H1 (cell line): Measurements from ENCODE around the gene BLNK. TPM values are rescaled to one million over a fixed set of nuclear protein-coding genes. Genes with fewer than 3 reads are reported as not detected.

Source experiments
- CBX5 ChIP-seq: fragments of 300-800, 300-1000 bp; sonication (generic); IDR thresholded peaks from 2 replicates; pipeline ENCODE4 v1.7.1; 2016; ENCODE audit warnings: antibody characterized with exemption, low read length, low read depth
- E2F6 ChIP-seq: IDR thresholded peaks from 2 replicates; pipeline ENCODE4 v1.6.1; 2012; ENCODE audit warnings: inconsistent platforms
- FOSL1 ChIP-seq: IDR thresholded peaks from 2 replicates; pipeline ENCODE4 v1.6.1; 2011; ENCODE audit warnings: mild to moderate bottlenecking, low read depth, low read length, moderate library complexity; ENCODE audit not compliant: insufficient read depth
- HDAC6 ChIP-seq: IDR thresholded peaks from one replicate; pipeline ENCODE4 v1.7.1; 2012; ENCODE audit warnings: low read depth, mild to moderate bottlenecking, inconsistent platforms, low read length, moderate library complexity
- RXRA ChIP-seq: IDR thresholded peaks from 2 replicates; pipeline ENCODE4 v1.6.1; 2011; ENCODE audit warnings: low read depth, mild to moderate bottlenecking, low read length, moderate library complexity; ENCODE audit not compliant: insufficient read depth
- polyA plus RNA-seq, 7 experiments: library from polyadenylated mRNA; depleted of rRNA in 3 of 7; stranded (reverse) in 5 of 7; unstranded in 2 of 7; fragments of >200 nt in 5 of 7; fragments of 200-250 nt in 2 of 7; gene quantifications; 1 replicate in 5 of 7; 2 replicates in 1 of 7; 4 replicates in 1 of 7; pipeline versions ENCODE4 v1.2.1 to v1.2.3, GENCODE V29; 2011 to 2013; ENCODE audit warnings: missing spikeins in 2 of 7, mixed read lengths in 2 of 7
- total RNA-seq: library from RNA; stranded (reverse); fragmentation: NEBNext Ultra II Directional; extraction: Animal tissue kit (Norgen Biotek cat#: 25700); gene quantifications from 2 replicates; pipeline ENCODE4 v1.2.1, GENCODE V29; 2021

The BLNK gene
- total and polyA plus RNA-seq, 2 of the 8 experiments (the other 6 are each of a cell fraction or from before 2014, with no cell fraction given): not detected

DNA sequence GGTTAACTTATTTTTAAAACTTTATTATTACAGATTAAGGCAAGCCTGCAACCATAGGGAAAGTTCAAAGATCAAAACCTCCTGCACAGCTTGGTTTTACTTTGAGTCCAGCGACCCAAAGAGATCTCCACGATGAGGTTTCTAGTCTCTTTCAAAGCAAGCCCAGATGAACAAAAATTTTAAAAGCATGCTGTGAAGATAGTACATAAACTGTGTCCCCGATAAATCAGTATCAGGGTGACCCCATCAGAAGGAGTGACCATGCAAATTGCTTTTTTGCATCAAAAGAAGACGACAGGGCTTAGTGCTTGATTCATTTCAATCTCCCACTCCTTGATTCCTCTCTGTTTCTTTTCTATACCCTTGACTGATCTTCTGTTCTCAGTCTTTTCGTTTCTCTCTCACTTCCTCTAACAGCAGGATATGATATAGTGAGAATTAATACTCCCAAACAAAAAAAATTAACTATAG lies 16.8 kb upstream of the BLNK start (continued):
- TF ChIP-seq HDAC6 (no peak), FOSL1 (no peak), E2F6 (no peak), RXRA (no peak), CBX5 (no peak)
